NOMO-1 (cell line): Measurements from ENCODE around the gene FPGS.

Source experiments
- DNase-seq, 2 experiments: peaks; one replicate each; lab custom pipeline; 2025; ENCODE audit not compliant: unreplicated experiment in 2 of 2; lab: John Stamatoyannopoulos, UW

FPGS gene

GRCh38 chr9:127810378-127811187 is 7.9 kb downstream of the FPGS start:
- no peak for DNase-seq

DNA sequence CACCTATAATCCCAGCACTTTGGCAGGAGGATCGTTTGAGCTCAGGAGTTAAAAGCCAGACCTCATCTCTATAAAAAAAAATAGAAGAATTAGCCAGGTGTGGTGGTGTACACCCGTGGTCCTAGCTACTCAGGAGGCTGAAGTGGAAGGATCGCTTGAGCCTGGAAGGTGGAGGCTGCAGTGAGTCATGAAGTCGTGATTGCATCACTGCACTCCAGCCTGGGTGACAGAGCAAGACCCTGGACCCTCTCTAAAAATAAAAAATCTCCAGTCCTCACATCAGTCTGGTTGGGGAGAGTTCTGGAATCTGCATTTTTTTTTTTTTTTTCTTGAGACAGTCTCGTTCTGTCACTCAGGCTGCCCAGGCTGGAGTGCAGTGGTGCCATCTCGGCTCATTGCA is 9.3 kb downstream of the FPGS start:
- DNase-seq = no peak

GRCh38 chr9:127812936-127813675 is 10.4 kb downstream of the FPGS start:
- no peak for DNase-seq

- no peak for DNase-seq
Measured at GRCh38 chr9:127813686-127814226, 11.1 kb downstream of the FPGS start.

- no peak for DNase-seq
Measured at GRCh38 chr9:127814619-127815511, 12.2 kb downstream of the FPGS start.

GRCh38 chr9:127815512-127816361 is 13.1 kb downstream of the FPGS start:
- DNase-seq = no peak

- DNase-seq = no peak
Measured at GRCh38 chr9:127816362-127816725, 13.7 kb downstream of the FPGS start.

- DNase-seq = no peak
Measured at GRCh38 chr9:127816728-127817127, 14.0 kb downstream of the FPGS start.

GRCh38 chr9:127817881-127818434 is 15.3 kb downstream of the FPGS start:
- no peak for DNase-seq

- no peak for DNase-seq
Measured at GRCh38 chr9:127818574-127818973, 15.9 kb downstream of the FPGS start.

GRCh38 chr9:127822108-127822507 is 19.4 kb downstream of the FPGS start:
- no peak for DNase-seq

DNA sequence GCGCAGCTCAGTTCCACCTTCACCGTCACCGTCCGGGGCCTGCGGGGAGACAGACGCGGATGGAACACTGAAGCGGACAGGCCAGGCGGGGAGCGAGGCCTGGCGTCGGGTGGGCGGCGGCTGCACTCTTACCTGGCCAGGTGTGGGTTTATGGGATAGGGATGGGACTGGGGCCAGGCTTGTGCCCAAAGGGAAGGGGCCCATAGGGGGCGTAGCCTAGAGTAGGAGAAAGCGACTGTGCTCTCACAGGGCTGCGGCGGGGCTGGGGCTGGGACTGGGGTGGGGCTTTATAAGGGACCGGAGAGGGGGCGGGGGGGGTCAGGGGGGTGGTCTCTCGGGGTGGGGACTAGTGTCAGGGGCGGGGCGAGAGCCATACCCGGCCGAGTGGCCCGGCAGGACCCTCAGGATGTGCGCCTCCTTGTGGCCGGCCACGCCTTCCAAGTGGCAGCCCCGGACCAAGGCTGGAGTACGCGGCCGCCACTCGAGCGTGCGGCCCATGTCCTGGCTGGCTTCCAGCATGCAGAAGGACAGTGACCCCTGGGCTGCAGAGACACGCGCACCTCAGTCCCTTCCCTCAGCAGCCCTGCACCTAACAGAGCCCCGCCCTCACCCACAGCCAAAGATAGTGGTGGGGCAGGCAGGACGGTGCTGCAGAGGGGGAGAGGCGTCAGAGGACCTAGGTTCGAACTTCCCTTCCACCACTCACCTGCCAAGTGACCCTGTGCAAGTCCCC is 22.8 kb downstream of the FPGS start:
- DNase-seq = no peak

- no peak for DNase-seq
Measured at GRCh38 chr9:127826253-127826913, 23.7 kb downstream of the FPGS start.

GRCh38 chr9:127828262-127829031 is 25.8 kb downstream of the FPGS start:
- no peak for DNase-seq

DNA sequence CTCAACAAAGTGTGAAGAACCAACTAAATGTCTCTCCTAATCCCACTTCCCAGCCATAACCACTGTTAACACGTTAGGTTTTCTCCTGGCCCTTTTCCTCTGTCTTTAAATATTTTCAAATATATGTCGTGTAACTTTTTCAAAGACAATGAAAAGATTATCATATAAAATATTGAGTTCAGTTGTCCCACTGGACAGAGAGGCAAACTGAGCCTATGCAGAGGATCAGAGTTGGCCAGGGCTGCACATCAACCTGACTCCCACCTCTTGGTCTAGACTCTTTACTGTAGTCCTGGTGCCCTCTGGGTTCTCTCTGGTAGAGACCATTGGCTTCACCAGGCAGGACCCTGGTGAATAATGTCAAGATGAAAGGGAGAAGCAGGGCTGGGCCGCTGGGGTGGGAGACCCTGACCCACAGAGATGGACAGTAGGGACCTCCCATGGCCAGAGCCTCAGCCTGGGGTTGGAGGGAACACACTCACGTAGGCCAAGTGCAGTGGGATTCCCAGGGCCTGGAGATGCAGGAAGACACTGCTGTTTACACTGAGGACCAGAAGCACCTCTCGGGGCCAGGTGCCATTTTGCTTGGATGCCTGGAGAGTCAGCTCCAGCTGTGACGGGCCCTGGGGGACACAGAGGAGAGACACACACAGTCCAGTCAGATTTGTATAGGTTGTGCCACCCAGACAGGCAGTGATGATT is 26.7 kb downstream of the FPGS start:
- no peak for DNase-seq

DNA sequence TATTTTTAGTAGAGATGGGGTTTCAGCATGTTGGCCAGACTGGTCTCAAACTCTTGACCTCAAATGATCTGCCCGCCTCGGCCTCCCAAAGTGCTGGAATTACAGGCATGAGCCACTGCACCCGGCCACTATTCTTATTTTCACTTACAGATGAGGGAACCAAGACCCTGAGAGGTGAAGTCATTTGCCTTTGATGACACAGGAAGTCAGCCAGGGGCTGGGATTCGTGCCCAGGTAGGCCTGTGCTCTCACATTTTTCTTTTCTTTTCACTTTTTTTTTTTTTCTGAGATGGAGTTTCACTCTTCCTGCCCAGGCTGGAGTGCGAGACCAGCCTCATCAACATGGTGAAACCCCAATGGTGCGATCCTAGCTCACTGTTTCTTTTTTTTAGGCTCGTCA is 29.6 kb downstream of the FPGS start:
- DNase-seq = no peak

GRCh38 chr9:127833555-127833954 is 30.9 kb downstream of the FPGS start:
- DNase-seq = peak; percentile 64 to 90
